ENCODE results near the gene PTGER3. TPM values are rescaled to one million over a fixed set of nuclear protein-coding genes. Genes with fewer than 3 reads are reported as not detected.

The PTGER3 gene
- polyA plus RNA-seq, 1 of the 3 experiments (the other 2 are of a cell fraction), result 1.9 TPM

- no peak overlapping the region for H3K4me3 ChIP-seq (ENCODE audit: low read depth in 2 of 2, low read length in 1 of 2)
- no peaks in the 10 kb centered on the region for H4K20me1 ChIP-seq (ENCODE audit: insufficient read depth)
- H2AFZ ChIP-seq (ENCODE audit: low read depth), result no peak overlapping the region
- POLR2A ChIA-PET, result no interaction called here
- H3K79me2 ChIP-seq (ENCODE audit: insufficient read depth), result no peaks in the 10 kb centered on the region
- no peak overlapping the region for H3K4me2 ChIP-seq
- H3K4me1 ChIP-seq (ENCODE audit: control insufficient read depth in 1 of 2, insufficient read depth in 2 of 2, low read depth in 1 of 2, low read length in 1 of 2), result peaks cover 0 to 17% of the 10 kb centered on the region in 2 experiments; a peak in 1 of 4 replicates
- TF ChIP-seq FOXJ3 (CRISPR knock-in tag; IDR thresholded peaks at IDR 0.05) (no peak), TCF12 (IDR thresholded peaks at IDR 0.05) (peak; percentile 18; the same call in 1 of the 2 replicates), PBX3 (IDR thresholded peaks at IDR 0.05) (peak; percentile 32; the same call in 1 of the 2 replicates)
- no peaks in the 10 kb centered on the region for H3K36me3 ChIP-seq (replicated peaks in 1 of 2; ENCODE audit: control insufficient read depth in 1 of 2, insufficient read depth in 2 of 2, low read length in 1 of 2)
- no peaks in the 10 kb centered on the region for H3K9me3 ChIP-seq
- H3K9ac ChIP-seq, result no peak overlapping the region
- H3F3A ChIP-seq (replicated peaks; ENCODE audit: insufficient read depth), result no peaks in the 10 kb centered on the region
- CTCF ChIA-PET, result interaction anchor here (1.8 kb wide), 1 partner anchor 18 kb away, joined by 6 read pairs; no protein-coding TSS in a partner anchor
- no peaks in the 10 kb centered on the region for H3K9me2 ChIP-seq
- DNase-seq, result no peak
- no peaks in the 10 kb centered on the region for H3K27me3 ChIP-seq (ENCODE audit: insufficient read depth)
- H3K27ac ChIP-seq (ENCODE audit: low read depth in 2 of 2, low read length in 1 of 2), result no peak overlapping the region
These were observed 16.2 kb downstream of the PTGER3 start for GRCh38 chr1:71031426-71031825.

GRCh38 chr1:71030026-71030425, 17.6 kb downstream of the PTGER3 start:
- 88% methylated on average over 1 of the region's 1 CpG for WGBS (ENCODE audit: low lambda C conversion rate)
- Histone ChIP-seq H3K27ac (ENCODE audit: low read depth in 2 of 2, low read length in 1 of 2) (no peak overlapping the region), H3K27me3 (ENCODE audit: insufficient read depth) (no peaks in the 10 kb centered on the region), H3K36me3 (replicated peaks in 1 of 2; ENCODE audit: control insufficient read depth in 1 of 2, insufficient read depth in 2 of 2, low read length in 1 of 2) (no peaks in the 10 kb centered on the region), H3K9me2 (no peaks in the 10 kb centered on the region), H3K9me3 (no peaks in the 10 kb centered on the region), H2AFZ (ENCODE audit: low read depth) (no peak overlapping the region), H3F3A (replicated peaks; ENCODE audit: insufficient read depth) (no peaks in the 10 kb centered on the region), H3K9ac (no peak overlapping the region), H3K79me2 (ENCODE audit: insufficient read depth) (no peaks in the 10 kb centered on the region), H3K4me2 (no peak overlapping the region), H4K20me1 (ENCODE audit: insufficient read depth) (no peaks in the 10 kb centered on the region), H3K4me1 (ENCODE audit: control insufficient read depth in 1 of 2, insufficient read depth in 2 of 2, low read depth in 1 of 2, low read length in 1 of 2) (peaks cover 0 to 17% of the 10 kb centered on the region in 2 experiments; a peak in 1 of 4 replicates), H3K4me3 (ENCODE audit: low read depth in 2 of 2, low read length in 1 of 2) (no peak overlapping the region)
- TF ChIP-seq TEAD4 (IDR thresholded peaks at IDR 0.05; ENCODE audit: borderline replicate concordance, insufficient read depth) (no peak), REST (IDR thresholded peaks at IDR 0.05; ENCODE audit: low read depth, low read length) (no peak)
- CTCF ChIA-PET, result no interaction called here
- POLR2A ChIA-PET, result no interaction called here
- no peak for DNase-seq

GRCh38 chr1:71028981-71029380, 18.6 kb downstream of the PTGER3 start:
- Histone ChIP-seq H2AFZ (ENCODE audit: low read depth) (no peak overlapping the region), H3K4me2 (no peak overlapping the region), H3K27me3 (ENCODE audit: insufficient read depth) (no peaks in the 10 kb centered on the region), H3K27ac (ENCODE audit: low read depth in 2 of 2, low read length in 1 of 2) (no peak overlapping the region), H3F3A (replicated peaks; ENCODE audit: insufficient read depth) (no peaks in the 10 kb centered on the region), H3K79me2 (ENCODE audit: insufficient read depth) (no peaks in the 10 kb centered on the region), H3K4me1 (ENCODE audit: control insufficient read depth in 1 of 2, insufficient read depth in 2 of 2, low read depth in 1 of 2, low read length in 1 of 2) (peaks cover 0 to 20% of the 10 kb centered on the region in 2 experiments; a peak in 1 of 4 replicates), H3K4me3 (ENCODE audit: low read depth in 2 of 2, low read length in 1 of 2) (no peak overlapping the region), H3K9me3 (no peaks in the 10 kb centered on the region), H3K9me2 (no peaks in the 10 kb centered on the region), H3K36me3 (replicated peaks in 1 of 2; ENCODE audit: control insufficient read depth in 1 of 2, insufficient read depth in 2 of 2, low read length in 1 of 2) (no peaks in the 10 kb centered on the region), H3K9ac (no peak overlapping the region), H4K20me1 (ENCODE audit: insufficient read depth) (no peaks in the 10 kb centered on the region)
- DNase-seq, result no peak
- ChIA-PET POLR2A (no interaction called here), CTCF (no interaction called here)
- TF ChIP-seq RFX5 (IDR thresholded peaks at IDR 0.05; ENCODE audit: low read length), result no peak
- no peak for TF ChIP-seq YY1 (IDR thresholded peaks at IDR 0.05; ENCODE audit: low read depth)
- no peak for TF ChIP-seq TAF1 (IDR thresholded peaks at IDR 0.05; ENCODE audit: borderline replicate concordance, low read depth, low read length)
- no peak for TF ChIP-seq EP300 (IDR thresholded peaks at IDR 0.05; ENCODE audit: borderline replicate concordance in 1 of 2, low read depth in 1 of 2, low read length in 1 of 2)
- no peak for TF ChIP-seq EZH2phosphoT487 (IDR thresholded peaks at IDR 0.05; ENCODE audit: borderline replicate concordance, low read depth)
- TF ChIP-seq IRF3 (IDR thresholded peaks at IDR 0.05; ENCODE audit: low read depth, low read length), result no peak
- no peak for TF ChIP-seq MAX (IDR thresholded peaks at IDR 0.05; ENCODE audit: low read depth)
- no peak for TF ChIP-seq ELF1 (IDR thresholded peaks at IDR 0.05)
- 88% methylated on average over 1 of the region's 1 CpG for WGBS (ENCODE audit: low lambda C conversion rate)

All from SK-N-SH (cell line).